Measurements from ENCODE around the gene LY6G6D.
A peak's percentile ranks its signal among the peaks of the same experiment; 100 is the strongest.

The LY6G6D gene

GRCh38 chr6:31691564-31692108 is 23.5 kb upstream of the LY6G6D start:
- Histone ChIP-seq H3K9me3 (ENCODE audit: control extremely low read depth in 1 of 5, control insufficient read depth in 4 of 5, insufficient read depth in 2 of 5, low read depth in 1 of 5, low read length in 4 of 5) (no peaks in the 10 kb centered on the region), H3K4me3 (ENCODE audit: control insufficient read depth in 1 of 7, extremely low read depth in 1 of 7, insufficient read depth in 4 of 7, low read depth in 2 of 7, low read length in 6 of 7) (no peak overlapping the region), H3K4me1 (ENCODE audit: control extremely low read depth in 1 of 4, control insufficient read depth in 4 of 4, insufficient read depth in 4 of 4, low read length in 3 of 4) (no peaks in the 10 kb centered on the region), H3K27ac (ENCODE audit: insufficient read depth in 1 of 2, low read depth in 1 of 2, low read length in 2 of 2, poor library complexity in 1 of 2, severe bottlenecking in 2 of 2) (no peak overlapping the region), H3K27me3 (replicated peaks in 2 of 5; ENCODE audit: control insufficient read depth in 4 of 5, insufficient read depth in 5 of 5, low read length in 4 of 5) (no peaks in the 10 kb centered on the region), H3K36me3 (ENCODE audit: control insufficient read depth in 4 of 4, insufficient read depth in 4 of 4, low read length in 3 of 4) (peaks cover 13 to 93% (median 72%) of the 10 kb centered on the region in 4 experiments)
- DNase-seq = no peak
- 99% methylated on average over 12 of the region's 12 CpGs for WGBS (ENCODE audit: insufficient coverage)
- ChIA-PET CTCF (interaction anchor here (1.1 to 7.8 kb wide), 7 partner anchors 9 to 140 kb away, joined by 3 to 51 read pairs (median 4); partner anchors contain the start of genes ABHD16A, LY6G5C, LY6G6C and MPIG6B), POLR2A (interaction anchor here (0.9 kb wide), 1 partner anchor 12 kb away, joined by 3 read pairs; the partner anchor contains the start of gene ABHD16A)

GRCh38 chr6:31692353-31692752 is 22.8 kb upstream of the LY6G6D start:
- H3K4me3 ChIP-seq (ENCODE audit: control insufficient read depth in 1 of 7, extremely low read depth in 1 of 7, insufficient read depth in 4 of 7, low read depth in 2 of 7, low read length in 6 of 7) = no peak overlapping the region
- H3K27ac ChIP-seq (ENCODE audit: insufficient read depth in 1 of 2, low read depth in 1 of 2, low read length in 2 of 2, poor library complexity in 1 of 2, severe bottlenecking in 2 of 2) = no peak overlapping the region
- H3K27me3 ChIP-seq (replicated peaks in 2 of 5; ENCODE audit: control insufficient read depth in 4 of 5, insufficient read depth in 5 of 5, low read length in 4 of 5) = no peaks in the 10 kb centered on the region
- no peak for DNase-seq
- 93% methylated on average over 4 of the region's 4 CpGs for WGBS (ENCODE audit: insufficient coverage)
- H3K4me1 ChIP-seq (ENCODE audit: control extremely low read depth in 1 of 4, control insufficient read depth in 4 of 4, insufficient read depth in 4 of 4, low read length in 3 of 4) = no peaks in the 10 kb centered on the region
- POLR2A ChIA-PET = interaction anchor here (0.6 kb wide), 1 partner anchor 13 kb away, joined by 3 read pairs; no protein-coding TSS in a partner anchor
- peaks cover 14 to 93% (median 72%) of the 10 kb centered on the region in 4 experiments for H3K36me3 ChIP-seq (ENCODE audit: control insufficient read depth in 4 of 4, insufficient read depth in 4 of 4, low read length in 3 of 4)
- no peaks in the 10 kb centered on the region for H3K9me3 ChIP-seq (ENCODE audit: control extremely low read depth in 1 of 5, control insufficient read depth in 4 of 5, insufficient read depth in 2 of 5, low read depth in 1 of 5, low read length in 4 of 5)
- CTCF ChIA-PET = interaction anchor here (0.8 to 3.5 kb wide), 6 partner anchors 11 to 77 kb away, joined by 3 to 17 read pairs (median 4); partner anchors contain the start of genes LY6G5C, LY6G6C and MPIG6B

- DNase-seq = no peak
- POLR2A ChIA-PET = interaction anchor here (0.6 kb wide), 1 partner anchor 13 kb away, joined by 3 read pairs; no protein-coding TSS in a partner anchor
- Histone ChIP-seq H3K36me3 (ENCODE audit: control insufficient read depth in 4 of 4, insufficient read depth in 4 of 4, low read length in 3 of 4) (peaks cover 14 to 92% (median 70%) of the 10 kb centered on the region in 4 experiments), H3K4me1 (ENCODE audit: control extremely low read depth in 1 of 4, control insufficient read depth in 4 of 4, insufficient read depth in 4 of 4, low read length in 3 of 4) (no peaks in the 10 kb centered on the region), H3K4me3 (ENCODE audit: control insufficient read depth in 1 of 7, extremely low read depth in 1 of 7, insufficient read depth in 4 of 7, low read depth in 2 of 7, low read length in 6 of 7) (no peak overlapping the region), H3K27ac (ENCODE audit: insufficient read depth in 1 of 2, low read depth in 1 of 2, low read length in 2 of 2, poor library complexity in 1 of 2, severe bottlenecking in 2 of 2) (no peak overlapping the region), H3K27me3 (replicated peaks in 2 of 5; ENCODE audit: control insufficient read depth in 4 of 5, insufficient read depth in 5 of 5, low read length in 4 of 5) (no peaks in the 10 kb centered on the region), H3K9me3 (ENCODE audit: control extremely low read depth in 1 of 5, control insufficient read depth in 4 of 5, insufficient read depth in 2 of 5, low read depth in 1 of 5, low read length in 4 of 5) (no peaks in the 10 kb centered on the region)
- 94% methylated on average over 5 of the region's 9 CpGs for WGBS (ENCODE audit: insufficient coverage)
- CTCF ChIA-PET = interaction anchor here (0.8 to 3.5 kb wide), 7 partner anchors 11 to 31 kb away, joined by 3 to 17 read pairs (median 4); partner anchors contain the start of genes ABHD16A, LY6G5C, LY6G6C and MPIG6B
Observed at GRCh38 chr6:31692886-31693285, 22.3 kb upstream of the LY6G6D start.

GRCh38 chr6:31693535-31693934 is 21.6 kb upstream of the LY6G6D start:
- POLR2A ChIA-PET = no interaction called here
- CTCF ChIA-PET = interaction anchor here (1.0 to 3.5 kb wide), 7 partner anchors 9 to 34 kb away, joined by 3 to 17 read pairs (median 4); partner anchors contain the start of genes ABHD16A, LY6G5C and MPIG6B
- Histone ChIP-seq H3K4me1 (ENCODE audit: control extremely low read depth in 1 of 4, control insufficient read depth in 4 of 4, insufficient read depth in 4 of 4, low read length in 3 of 4) (no peaks in the 10 kb centered on the region), H3K9me3 (ENCODE audit: control extremely low read depth in 1 of 5, control insufficient read depth in 4 of 5, insufficient read depth in 2 of 5, low read depth in 1 of 5, low read length in 4 of 5) (no peaks in the 10 kb centered on the region), H3K4me3 (ENCODE audit: control insufficient read depth in 1 of 7, extremely low read depth in 1 of 7, insufficient read depth in 4 of 7, low read depth in 2 of 7, low read length in 6 of 7) (no peak overlapping the region), H3K36me3 (ENCODE audit: control insufficient read depth in 4 of 4, insufficient read depth in 4 of 4, low read length in 3 of 4) (peaks cover 14 to 88% (median 63%) of the 10 kb centered on the region in 4 experiments), H3K27me3 (replicated peaks in 2 of 5; ENCODE audit: control insufficient read depth in 4 of 5, insufficient read depth in 5 of 5, low read length in 4 of 5) (no peaks in the 10 kb centered on the region), H3K27ac (ENCODE audit: insufficient read depth in 1 of 2, low read depth in 1 of 2, low read length in 2 of 2, poor library complexity in 1 of 2, severe bottlenecking in 2 of 2) (peak overlapping the region in 1 of 2 experiments; percentile 38)
- DNase-seq = no peak
- 95% methylated on average over 2 of the region's 6 CpGs for WGBS (ENCODE audit: insufficient coverage)

GRCh38 chr6:31697555-31697954 is 17.6 kb upstream of the LY6G6D start:
- Histone ChIP-seq H3K27ac (ENCODE audit: insufficient read depth in 1 of 2, low read depth in 1 of 2, low read length in 2 of 2, poor library complexity in 1 of 2, severe bottlenecking in 2 of 2) (no peak overlapping the region), H3K4me1 (ENCODE audit: control extremely low read depth in 1 of 4, control insufficient read depth in 4 of 4, insufficient read depth in 4 of 4, low read length in 3 of 4) (peaks cover 0 to 18% (median 10%) of the 10 kb centered on the region in 4 experiments), H3K36me3 (ENCODE audit: control insufficient read depth in 4 of 4, insufficient read depth in 4 of 4, low read length in 3 of 4) (peaks cover 2 to 63% (median 36%) of the 10 kb centered on the region in 4 experiments), H3K9me3 (ENCODE audit: control extremely low read depth in 1 of 5, control insufficient read depth in 4 of 5, insufficient read depth in 2 of 5, low read depth in 1 of 5, low read length in 4 of 5) (no peaks in the 10 kb centered on the region), H3K4me3 (ENCODE audit: control insufficient read depth in 1 of 7, extremely low read depth in 1 of 7, insufficient read depth in 4 of 7, low read depth in 2 of 7, low read length in 6 of 7) (no peak overlapping the region), H3K27me3 (replicated peaks in 2 of 5; ENCODE audit: control insufficient read depth in 4 of 5, insufficient read depth in 5 of 5, low read length in 4 of 5) (no peaks in the 10 kb centered on the region)
- DNase-seq = no peak
- CTCF ChIA-PET = interaction anchor here (7.3 kb wide), 1 partner anchor 10 kb away, joined by 51 read pairs; no protein-coding TSS in a partner anchor
- POLR2A ChIA-PET = no interaction called here
- WGBS (ENCODE audit: insufficient coverage) = 46% methylated on average over 3 of the region's 3 CpGs

GRCh38 chr6:31700740-31701401 is 14.3 kb upstream of the LY6G6D start:
- H3K27ac ChIP-seq (ENCODE audit: insufficient read depth in 1 of 2, low read depth in 1 of 2, low read length in 2 of 2, poor library complexity in 1 of 2, severe bottlenecking in 2 of 2) = peak overlapping the region in 1 of 2 experiments; percentile 45
- no peak for DNase-seq
- peaks cover 0 to 25% (median 15%) of the 10 kb centered on the region in 4 experiments for H3K4me1 ChIP-seq (ENCODE audit: control extremely low read depth in 1 of 4, control insufficient read depth in 4 of 4, insufficient read depth in 4 of 4, low read length in 3 of 4)

More at GRCh38 chr6:31700740-31701401, 14.3 kb upstream of the LY6G6D start:
- CTCF ChIA-PET = interaction anchor here (1.2 to 7.3 kb wide), 3 partner anchors 11 to 69 kb away, joined by 4 to 51 read pairs (median 7); no protein-coding TSS in a partner anchor
- peak overlapping the region in 1 of 7 experiments; percentile 99 for H3K4me3 ChIP-seq (ENCODE audit: control insufficient read depth in 1 of 7, extremely low read depth in 1 of 7, insufficient read depth in 4 of 7, low read depth in 2 of 7, low read length in 6 of 7)
- no peaks in the 10 kb centered on the region for H3K27me3 ChIP-seq (replicated peaks in 2 of 5; ENCODE audit: control insufficient read depth in 4 of 5, insufficient read depth in 5 of 5, low read length in 4 of 5)
- H3K36me3 ChIP-seq (ENCODE audit: control insufficient read depth in 4 of 4, insufficient read depth in 4 of 4, low read length in 3 of 4) = peaks cover 2 to 33% (median 16%) of the 10 kb centered on the region in 4 experiments
- no peaks in the 10 kb centered on the region for H3K9me3 ChIP-seq (ENCODE audit: control extremely low read depth in 1 of 5, control insufficient read depth in 4 of 5, insufficient read depth in 2 of 5, low read depth in 1 of 5, low read length in 4 of 5)
- 92% methylated on average over 2 of the region's 5 CpGs for WGBS (ENCODE audit: insufficient coverage)
- POLR2A ChIA-PET = interaction anchor here (0.6 kb wide), 1 partner anchor 135 kb away, joined by 3 read pairs; no protein-coding TSS in a partner anchor

All from common myeloid progenitor, CD34-positive (primary cell).